ENCODE measurements around the gene GASK1B.

Gene GASK1B

DNA sequence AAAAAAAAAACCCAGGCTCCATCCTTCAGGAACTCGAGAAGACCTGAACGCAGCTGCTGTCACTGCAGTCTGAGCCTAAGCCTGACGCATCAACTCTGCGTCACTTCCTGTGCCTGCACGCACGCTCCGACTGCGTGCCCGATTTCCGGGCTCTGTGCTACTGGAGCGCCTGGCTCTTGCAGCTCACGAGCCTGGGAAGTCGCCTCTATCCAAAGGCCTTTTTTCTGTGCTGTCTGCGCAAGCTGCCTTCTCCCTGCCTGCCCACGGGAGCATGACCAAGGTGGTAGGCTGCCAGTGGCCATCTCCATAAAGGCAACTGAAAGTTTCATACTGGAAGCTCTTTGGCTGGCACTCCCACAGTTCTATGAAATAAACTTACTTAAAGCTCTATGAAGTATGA, 9.9 kb upstream of the GASK1B start:
- no peak for DNase-seq

DNA sequence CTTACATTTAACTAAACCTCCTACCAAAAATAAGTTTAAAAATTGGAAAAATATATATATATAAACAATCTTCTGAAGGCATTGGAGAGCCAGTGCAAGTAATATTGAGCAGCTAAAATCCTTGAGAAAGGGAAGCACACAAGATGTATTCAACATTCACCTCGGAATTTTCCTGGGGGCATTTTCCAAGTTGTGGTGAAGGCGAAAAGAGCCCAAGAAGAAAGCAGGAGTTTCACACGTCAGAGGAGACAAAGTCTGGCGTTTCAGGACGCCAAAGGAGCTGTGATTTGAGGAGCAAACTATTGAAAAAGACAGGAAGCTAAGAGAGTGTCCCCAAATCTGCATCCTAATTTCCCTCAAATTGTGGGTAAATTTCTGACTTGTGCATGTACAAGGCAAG, 9.1 kb upstream of the GASK1B start:
- no peak for DNase-seq

DNA sequence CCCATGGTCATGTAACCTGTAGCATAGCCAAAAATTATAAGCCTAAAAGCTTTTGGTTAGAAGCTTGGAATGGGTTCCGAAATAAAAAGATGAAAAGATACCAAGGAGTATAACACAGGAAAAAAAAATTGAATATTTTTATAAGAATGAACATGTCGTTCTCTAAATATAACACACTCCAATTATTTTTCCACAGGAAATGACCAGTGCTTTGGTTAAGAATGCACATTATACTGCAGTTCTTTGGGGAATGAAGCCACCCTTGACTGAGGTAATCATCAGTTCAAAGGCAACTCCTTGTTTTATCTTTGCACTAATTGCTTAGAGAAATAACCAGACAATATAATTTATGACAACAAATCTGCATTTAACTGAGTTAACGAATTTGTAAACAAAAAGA, 6.6 kb upstream of the GASK1B start:
- no peak for DNase-seq

- no peak for DNase-seq
These were observed 4.0 kb upstream of the GASK1B start for GRCh38 chr4:158176776-158177175.

GRCh38 chr4:158176108-158176507, 3.3 kb upstream of the GASK1B start:
- DNase-seq, result no peak

- peak; percentile 25 for DNase-seq
These were observed 1.9 kb downstream of the GASK1B start for GRCh38 chr4:158170691-158171561.

DNA sequence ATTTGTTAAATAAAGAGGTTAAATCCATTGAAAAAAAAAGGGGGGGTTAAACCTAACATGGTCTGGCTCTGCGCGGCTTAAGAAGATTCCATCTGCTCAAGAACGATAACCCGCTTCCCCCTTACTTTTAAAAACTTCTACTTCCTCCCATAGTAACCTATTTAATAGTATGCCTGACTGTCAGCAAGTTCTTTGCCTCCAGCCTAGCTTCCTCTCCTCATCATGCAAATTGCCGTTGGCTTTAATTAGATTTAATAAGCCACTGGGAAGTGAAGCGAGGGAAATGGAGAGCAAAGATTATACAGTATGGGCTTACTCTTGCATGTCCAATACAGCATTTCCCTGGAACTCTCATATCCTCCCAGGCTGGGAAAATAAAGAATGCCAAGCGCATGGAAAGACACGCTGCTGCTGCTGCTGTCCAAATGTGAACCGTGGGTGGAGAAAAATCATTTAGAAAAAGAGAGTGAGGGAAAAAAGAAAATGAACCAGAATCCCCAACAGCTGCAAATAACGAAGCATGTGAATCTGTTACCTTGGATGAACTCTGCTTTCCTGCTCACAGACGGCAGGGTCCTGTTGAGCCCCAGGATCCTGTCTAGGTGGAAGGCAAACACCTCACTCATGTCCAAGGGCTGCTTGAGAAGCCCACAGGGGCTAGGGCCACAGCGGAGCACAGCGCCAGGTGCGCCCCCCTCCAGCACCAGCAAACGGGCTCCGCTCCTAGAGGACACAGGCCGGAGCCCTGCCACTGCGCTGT, 2.7 kb downstream of the GASK1B start:
- no peak for DNase-seq

DNA sequence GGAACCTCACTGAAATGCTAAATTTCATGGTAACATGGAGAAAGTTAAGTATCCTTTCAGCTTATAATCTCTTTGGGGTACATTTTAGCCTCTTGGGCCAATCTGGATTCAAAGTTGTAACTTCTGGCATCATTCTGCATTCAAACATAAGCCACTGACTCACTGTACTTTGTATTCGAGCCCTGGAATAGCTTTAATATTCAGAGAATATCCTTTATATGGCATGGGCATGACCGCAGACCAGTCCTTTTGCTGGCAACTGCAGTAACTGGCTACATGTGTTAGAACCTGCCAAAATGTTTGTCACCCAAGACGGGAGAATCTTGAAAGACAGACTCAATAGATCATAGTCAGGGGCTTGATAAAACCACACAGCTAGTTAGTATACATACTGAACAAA, 3.3 kb downstream of the GASK1B start:
- DNase-seq, result no peak

- no peak for DNase-seq
These were observed 4.2 kb downstream of the GASK1B start for GRCh38 chr4:158168606-158169005.

- DNase-seq, result no peak
These were observed 6.1 kb downstream of the GASK1B start for GRCh38 chr4:158166701-158167100.

GRCh38 chr4:158164768-158165213, 8.0 kb downstream of the GASK1B start:
- no peak for DNase-seq

DNA sequence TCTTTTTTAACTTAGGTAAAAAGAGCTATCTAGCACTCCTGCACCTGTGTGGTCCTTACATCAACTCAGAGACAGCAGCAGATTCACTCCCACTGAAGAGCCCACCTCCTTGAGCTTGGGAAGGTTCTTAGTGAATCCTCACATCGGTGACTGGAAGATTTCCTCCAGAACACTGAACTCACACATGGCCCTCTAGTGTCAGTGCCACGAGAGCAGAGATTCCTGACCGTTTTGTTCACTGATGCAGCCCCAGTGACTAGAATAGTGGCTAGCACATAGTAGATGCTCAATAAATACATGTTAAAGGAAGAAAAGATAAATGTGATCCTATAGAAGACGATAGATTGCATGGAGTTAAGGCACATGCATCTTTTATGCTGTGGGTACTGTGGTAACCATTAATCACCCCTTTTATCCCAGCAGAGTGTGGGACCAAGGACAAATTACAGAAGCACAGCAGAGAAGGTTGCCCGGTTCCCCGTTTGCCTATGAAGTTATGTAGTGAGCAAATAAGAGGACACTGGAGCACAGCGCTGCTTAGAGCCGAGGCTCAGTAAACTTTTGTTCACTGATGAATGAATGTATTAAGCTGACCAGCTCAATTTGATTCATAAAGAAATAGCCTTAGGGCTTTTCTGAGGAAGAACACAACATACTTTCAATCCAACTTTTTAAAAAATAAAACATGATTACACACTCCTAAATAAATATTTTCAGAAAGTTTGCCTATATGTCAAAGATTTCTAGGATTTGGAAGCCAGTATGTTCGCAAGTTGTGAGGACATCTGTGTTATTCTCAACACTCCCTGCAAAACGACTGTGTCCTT, 8.7 kb downstream of the GASK1B start:
- DNase-seq, result no peak

DNA sequence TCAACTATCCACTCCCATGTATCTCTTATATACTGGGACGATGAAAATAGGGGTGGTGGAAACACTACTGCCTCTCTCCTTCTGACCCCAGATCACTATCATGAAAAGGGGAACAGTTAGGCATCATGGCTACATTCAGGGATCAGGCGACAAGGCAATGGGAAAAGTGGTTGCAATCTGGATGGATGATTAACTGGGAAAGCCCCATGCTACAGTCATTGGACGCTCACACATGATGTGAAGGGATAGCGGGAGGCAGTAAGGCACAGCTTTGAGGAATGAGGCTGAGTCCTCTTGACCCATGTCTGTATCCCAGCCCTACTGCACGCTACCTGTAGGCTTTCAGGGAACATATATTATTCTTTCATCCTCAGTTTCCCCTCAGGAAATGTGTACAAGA, 10.2 kb downstream of the GASK1B start:
- no peak for DNase-seq

GRCh38 chr4:158161551-158162354, 11.1 kb downstream of the GASK1B start:
- no peak for DNase-seq

DNA sequence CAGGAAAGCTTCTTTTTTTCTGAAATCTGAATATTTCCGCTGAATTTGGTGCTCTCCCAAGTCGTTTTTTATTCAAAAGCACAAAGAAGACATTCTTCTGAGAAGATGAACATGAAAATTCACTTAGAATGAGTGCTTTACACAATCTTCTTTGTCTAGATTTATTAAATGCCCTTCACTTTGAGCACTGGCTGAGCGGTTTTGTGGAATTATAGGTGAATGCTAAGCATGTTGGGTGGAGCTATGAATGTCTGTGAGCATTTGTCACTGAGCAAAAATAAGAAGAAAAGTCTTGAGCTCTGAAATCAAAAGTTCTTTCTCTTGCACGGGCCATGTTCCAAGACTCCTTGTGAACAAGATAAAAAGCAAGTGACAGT, 13.1 kb downstream of the GASK1B start:
- DNase-seq, result no peak

DNA sequence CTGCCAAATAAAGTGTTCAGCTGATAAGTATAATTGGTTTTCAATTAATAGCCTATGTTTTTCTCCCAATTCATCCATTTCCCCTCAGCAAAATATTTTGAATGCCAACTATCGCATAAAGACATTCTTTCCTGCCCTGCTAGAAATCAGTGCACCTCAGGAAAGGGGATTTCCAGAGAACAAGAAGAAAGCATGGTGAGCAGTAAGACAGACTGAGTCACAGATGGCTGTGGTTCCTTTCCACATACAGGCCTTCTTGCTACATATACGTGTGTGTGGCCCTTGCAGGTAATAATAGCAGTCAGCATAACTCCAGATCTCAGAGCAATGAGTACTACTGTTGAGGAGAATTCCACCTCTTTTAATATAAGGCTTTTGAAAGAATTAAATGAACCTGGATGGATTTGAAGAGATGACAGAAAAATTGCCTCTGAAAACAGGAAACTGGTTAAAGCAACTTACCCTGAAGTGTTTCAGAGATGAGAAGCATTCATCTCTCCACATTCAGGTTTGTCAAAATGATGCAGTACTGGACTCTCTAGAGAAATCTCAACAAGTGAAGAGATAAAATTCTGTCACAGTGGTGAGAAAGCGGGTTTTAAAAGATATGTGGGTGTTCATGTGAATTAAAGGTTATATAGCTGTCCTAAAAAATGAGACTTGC, 13.6 kb downstream of the GASK1B start:
- no peak for DNase-seq

DNA sequence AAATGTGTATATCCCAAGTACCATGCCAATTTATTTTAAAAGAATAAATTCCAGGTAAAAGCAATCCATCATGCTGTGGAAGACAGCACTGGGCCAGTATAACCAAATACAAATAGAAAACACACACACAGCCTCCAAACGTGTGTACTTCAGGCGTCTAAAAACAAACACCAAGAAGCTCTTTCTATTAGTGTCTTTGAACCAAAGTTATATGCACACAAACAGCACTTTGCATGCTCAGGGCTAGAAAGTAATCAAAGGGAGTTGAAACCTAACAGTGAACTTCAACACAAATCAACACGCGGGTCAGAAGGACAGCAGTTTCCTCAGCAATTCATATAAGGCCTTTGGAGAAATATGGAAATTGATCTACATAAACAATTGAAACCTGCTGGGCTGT, 15.4 kb downstream of the GASK1B start:
- no peak for DNase-seq

DNA sequence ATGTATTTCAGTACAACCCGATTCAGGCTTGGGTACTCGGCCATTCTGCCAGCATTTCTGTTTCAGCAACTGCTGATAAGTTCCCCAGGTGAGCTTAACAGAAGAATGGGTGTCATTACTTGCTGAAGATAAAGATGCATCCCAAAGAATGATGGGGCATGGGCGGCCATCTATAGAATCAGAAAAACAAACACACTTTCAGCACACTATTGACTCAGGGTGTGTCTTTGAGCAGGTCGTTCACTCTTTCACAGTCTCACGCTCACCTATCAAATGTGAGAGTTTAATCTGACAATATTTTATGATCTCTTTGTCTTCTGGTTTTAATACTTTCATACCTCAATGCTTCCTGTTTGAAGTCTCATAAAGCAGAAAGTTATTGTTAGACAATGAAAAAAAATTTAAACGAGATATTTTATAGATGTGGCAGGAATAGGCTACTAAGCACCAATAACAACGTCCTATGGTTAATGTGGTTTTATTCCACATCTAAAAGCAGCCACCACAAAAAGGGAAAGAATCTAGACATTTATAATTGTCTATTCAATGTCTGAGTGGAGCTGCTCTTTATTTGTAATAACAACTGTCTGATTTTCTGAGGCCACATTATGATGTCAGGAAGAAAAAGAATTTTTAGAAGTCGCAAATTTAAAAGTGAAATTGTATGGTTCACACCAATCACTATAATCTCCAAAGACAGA, 17.0 kb downstream of the GASK1B start:
- no peak for DNase-seq

DNA sequence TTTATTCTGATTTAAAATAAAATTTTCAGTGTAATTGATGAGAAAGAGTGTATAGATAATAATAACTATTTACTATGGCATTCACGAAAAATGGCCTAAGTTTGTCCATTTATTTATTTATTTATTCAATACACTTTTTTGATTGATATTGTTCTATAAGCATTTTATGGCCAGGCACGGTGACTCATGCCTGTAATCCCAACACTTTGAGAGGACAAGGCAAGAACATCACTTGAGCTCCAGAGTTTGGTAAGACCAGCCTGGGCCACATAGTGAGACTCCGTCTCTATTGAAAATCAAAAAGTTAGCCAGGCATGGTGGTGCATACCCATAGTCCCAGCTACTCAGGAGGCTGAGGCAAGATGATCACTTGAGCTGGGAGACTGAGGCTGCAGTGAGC, 25.7 kb downstream of the GASK1B start:
- DNase-seq, result no peak

DNA sequence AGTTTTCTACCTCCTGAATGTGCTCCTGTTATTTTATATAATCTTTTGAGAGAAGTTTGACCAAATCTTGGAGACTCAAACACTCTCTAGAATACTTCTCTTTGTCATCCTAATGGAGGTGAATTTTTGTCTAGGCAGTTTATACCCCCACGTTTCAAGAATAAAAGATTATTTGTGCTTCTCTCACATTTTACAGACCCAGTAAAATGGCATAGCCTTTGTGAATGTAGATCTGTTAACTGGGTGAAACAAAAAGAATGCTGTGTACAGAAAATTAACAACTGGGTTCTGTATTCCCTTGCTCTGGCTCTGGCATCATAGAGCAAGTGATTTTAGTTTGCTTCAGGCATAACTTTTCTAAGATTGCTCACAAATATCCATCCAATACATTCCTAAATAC, 26.1 kb downstream of the GASK1B start:
- no peak for DNase-seq

- no peak for DNase-seq
These were observed 33.7 kb downstream of the GASK1B start for GRCh38 chr4:158139086-158139485.

All from stimulated activated CD4-positive, alpha-beta T cell treated with anti-CD3 and anti-CD28 coated beads, Interleukin-1b, Interleukin-23, amount 100 ng/mL, for 48 hours (primary cell).